Endodermal cell (in vitro differentiated cells): ENCODE measurements around the gene FLRT2. TPM values are rescaled to one million over a fixed set of nuclear protein-coding genes. Genes with fewer than 3 reads are reported as not detected.

Source experiments
- DNase-seq: peaks from one replicate; pipeline ENCODE4 v3.0.0-alpha.2; 2017
- H3K27ac ChIP-seq: 2 replicates; pipeline ENCODE4 v1.5.1; 2013; ENCODE audit warnings: mild to moderate bottlenecking, low read depth, low read length, moderate library complexity
- H3K27me3 ChIP-seq: 2 replicates; pipeline ENCODE4 v1.6.1; 2013; ENCODE audit warnings: mild to moderate bottlenecking, low read length, moderate library complexity; ENCODE audit not compliant: insufficient read depth, control insufficient read depth, poor library complexity, severe bottlenecking
- H3K36me3 ChIP-seq: 2 replicates; pipeline ENCODE4 v1.7.0; 2013; ENCODE audit warnings: mild to moderate bottlenecking, low read length, moderate library complexity; ENCODE audit not compliant: control insufficient read depth, insufficient read depth
- H3K4me1 ChIP-seq: one replicate; pipeline ENCODE4 v1.7.0; 2013; ENCODE audit warnings: low read length; ENCODE audit not compliant: control insufficient read depth, insufficient read depth
- H3K4me3 ChIP-seq: 2 replicates; pipeline ENCODE4 v1.5.1; 2013; ENCODE audit warnings: mild to moderate bottlenecking, low read length, moderate library complexity
- H3K9ac ChIP-seq: 2 replicates; pipeline ENCODE4 v1.6.1; 2013; ENCODE audit warnings: mild to moderate bottlenecking, low read length, moderate library complexity; ENCODE audit not compliant: poor library complexity, severe bottlenecking; ENCODE audit errors: extremely low read depth
- H3K9me3 ChIP-seq: 2 replicates; pipeline ENCODE4 v1.6.1; 2013; ENCODE audit warnings: mild to moderate bottlenecking, low read length, moderate library complexity; ENCODE audit not compliant: control insufficient read depth
- H3K27ac Mint-ChIP-seq: 2 replicates; pipeline ENCODE4 v1.8.0; 2020; ENCODE audit warnings: mixed read lengths
- H3K27me3 Mint-ChIP-seq: 2 replicates; pipeline ENCODE4 v1.8.0; 2021; ENCODE audit warnings: mild to moderate bottlenecking, mixed read lengths; ENCODE audit not compliant: insufficient read depth
- H3K36me3 Mint-ChIP-seq: 2 replicates; pipeline ENCODE4 v1.8.0; 2020; ENCODE audit warnings: low read depth, mixed read lengths
- H3K4me1 Mint-ChIP-seq: 2 replicates; pipeline ENCODE4 v1.8.0; 2020; ENCODE audit warnings: mixed read lengths
- H3K4me3 Mint-ChIP-seq: 2 replicates; pipeline ENCODE4 v1.8.0; 2020; ENCODE audit warnings: mild to moderate bottlenecking, moderate library complexity, mixed read lengths
- H3K9me3 Mint-ChIP-seq: 2 replicates; pipeline ENCODE4 v1.8.0; 2020; ENCODE audit warnings: mild to moderate bottlenecking, mixed read lengths
- CTCF ChIP-seq: fragments of 200-600 bp; sonication (generic); conservative IDR thresholded peaks from 2 replicates; pipeline ENCODE4 v1.5.0; 2021; ENCODE audit warnings: antibody characterized with exemption, mild to moderate bottlenecking
- WGBS, 2 experiments: methylation state at CpG; one replicate each; pipeline versions ENCODE4 v1.1.5 to v1.1.7; 2013; ENCODE audit warnings: missing lambda C conversion rate in 2 of 2, mixed read lengths in 1 of 2; ENCODE audit not compliant: insufficient coverage in 1 of 2, insufficient read length in 1 of 2; 5-methylcytosine and 5-hydroxymethylcytosine counted together
- total RNA-seq, 2 donors: library from RNA; stranded (reverse); fragmentation: NEBNext Ultra II Directional in 1 of 2; extraction: Animal tissue kit (Norgen Biotek cat#: 25700) in 1 of 2; gene quantifications; 2 replicates in 1 of 2; 3 replicates in 1 of 2; pipeline ENCODE4 v1.2.1, GENCODE V29; 2021

Gene FLRT2
- total RNA-seq, 2 donors from 2014 or later, result 26.8 to 36.4 TPM

DNA sequence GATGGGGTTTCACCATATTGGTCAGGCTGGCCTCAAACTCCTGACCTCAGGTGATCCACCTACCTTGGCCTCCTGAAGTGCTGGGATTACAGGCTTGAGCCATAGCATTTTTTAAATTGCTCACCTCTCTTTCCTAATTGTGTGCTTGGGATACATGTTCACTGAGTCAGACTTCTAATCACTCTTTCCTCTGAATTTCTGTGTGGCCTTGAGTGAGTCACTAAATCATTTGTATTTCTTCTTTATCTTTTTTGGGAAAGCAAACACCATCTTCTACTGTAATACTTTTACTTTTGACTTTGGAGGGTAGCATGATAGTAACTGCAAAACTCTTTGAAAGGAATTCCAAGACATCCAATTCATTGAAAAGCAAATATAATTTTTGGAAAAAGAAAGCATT lies 60.8 kb downstream of the FLRT2 start:
- Histone ChIP-seq H3K4me1 (no peaks in the 10 kb centered on the region), H3K4me3 (no peak overlapping the region), H3K36me3 (peaks cover 14% of the 10 kb centered on the region), H3K9ac (no peak overlapping the region), H3K9me3 (peaks cover 24% of the 10 kb centered on the region), H3K27ac (no peak overlapping the region), H3K27me3 (no peaks in the 10 kb centered on the region)
- peaks cover 11% of the 10 kb centered on the region for H3K9me3 Mint-ChIP-seq
- no peaks in the 10 kb centered on the region for H3K4me1 Mint-ChIP-seq
- no peak overlapping the region for H3K4me3 Mint-ChIP-seq
- peaks cover 14% of the 10 kb centered on the region for H3K36me3 Mint-ChIP-seq
- DNase-seq, result no peak
- H3K27me3 Mint-ChIP-seq, result no peaks in the 10 kb centered on the region
- no peak overlapping the region for H3K27ac Mint-ChIP-seq
- no peak for TF ChIP-seq CTCF

- H3K9ac ChIP-seq, result no peak overlapping the region
- peaks cover 9% of the 10 kb centered on the region for H3K9me3 ChIP-seq
- DNase-seq, result no peak
- Mint-ChIP-seq H3K9me3 (peaks cover 9% of the 10 kb centered on the region), H3K36me3 (peaks cover 7% of the 10 kb centered on the region), H3K27me3 (no peaks in the 10 kb centered on the region), H3K27ac (no peak overlapping the region), H3K4me3 (no peak overlapping the region), H3K4me1 (no peaks in the 10 kb centered on the region)
- no peak overlapping the region for H3K4me3 ChIP-seq
- peaks cover 3% of the 10 kb centered on the region for H3K36me3 ChIP-seq
- H3K4me1 ChIP-seq, result no peaks in the 10 kb centered on the region
- H3K27ac ChIP-seq, result no peak overlapping the region
- 100% methylated on average over 3 of the region's 3 CpGs; no CpG with 5 or more reads in 1 of the 2 experiments for WGBS, 2 experiments
- H3K27me3 ChIP-seq, result no peaks in the 10 kb centered on the region
- no peak for TF ChIP-seq CTCF
These were observed 64.3 kb downstream of the FLRT2 start for GRCh38 chr14:85594217-85594616.

DNA sequence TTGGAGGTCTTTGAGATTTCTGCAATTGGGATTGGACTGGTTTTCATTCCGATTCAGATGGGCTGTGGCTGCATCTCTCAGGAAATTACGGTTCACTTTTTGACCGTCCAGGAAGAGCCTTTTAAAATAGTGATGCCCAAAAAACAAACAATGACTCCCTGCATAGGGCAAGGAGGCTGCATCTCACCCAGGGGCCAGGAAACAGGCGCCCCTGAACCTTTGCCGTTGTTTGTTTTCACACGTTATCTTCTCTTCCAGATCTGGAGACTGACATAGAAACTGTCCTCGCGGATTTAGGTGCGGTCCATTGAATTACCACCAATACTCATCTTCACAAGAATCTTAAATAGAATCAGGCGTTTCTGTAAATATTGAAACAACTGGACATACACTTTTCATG lies 66.0 kb downstream of the FLRT2 start:
- H3K4me1 ChIP-seq, result no peaks in the 10 kb centered on the region
- H3K36me3 Mint-ChIP-seq, result peaks cover 3% of the 10 kb centered on the region
- no peaks in the 10 kb centered on the region for H3K9me3 Mint-ChIP-seq
- H3K27me3 ChIP-seq, result no peaks in the 10 kb centered on the region
- WGBS, 2 experiments, result 88 to 95% methylated on average over 8 to 10 of the region's 10 CpGs
- DNase-seq, result no peak
- H3K27ac ChIP-seq, result no peak overlapping the region
- no peak overlapping the region for H3K9ac ChIP-seq
- no peak overlapping the region for H3K27ac Mint-ChIP-seq
- peaks cover 3% of the 10 kb centered on the region for H3K36me3 ChIP-seq
- no peaks in the 10 kb centered on the region for H3K4me1 Mint-ChIP-seq
- no peak overlapping the region for H3K4me3 Mint-ChIP-seq
- no peak overlapping the region for H3K4me3 ChIP-seq
- no peak for TF ChIP-seq CTCF
- H3K27me3 Mint-ChIP-seq, result no peaks in the 10 kb centered on the region
- H3K9me3 ChIP-seq, result no peaks in the 10 kb centered on the region
